HepG2 (cell line): Measurements from ENCODE around the gene SYT1. TPM values are rescaled to one million over a fixed set of nuclear protein-coding genes. Genes with fewer than 3 reads are reported as not detected.

Source experiments
- ATAC-seq: fragments of 200-7000 bp; cut with Tn5 transposase; 3 replicates; pipeline ENCODE4 v1.9.1; 2020; ENCODE audit warnings: mild to moderate bottlenecking, moderate library complexity
- BruUV-seq: library from RNA; stranded (reverse); fragments of 400-500 nt; replicated peaks from 2 replicates; lab custom pipeline; 2021; lab: Mats Ljungman, UMichigan
- CTCF ChIA-PET: fragments of 300-600 bp; formaldehyde crosslinking; extraction: SDS; loops from one replicate; lab custom pipeline; 2021; ENCODE audit warnings: low total read pairs, inconsistent platforms, low intra/inter-chr PET ratio; lab: Yijun Ruan, JAX
- POLR2A ChIA-PET: fragments of 350-600 bp; sonication (Branson Sonifier 250); formaldehyde crosslinking; loops from one replicate; lab custom pipeline; 2020; ENCODE audit warnings: antibody characterized with exemption, inconsistent platforms; lab: Yijun Ruan, JAX
- DNase-seq: peaks from one replicate; pipeline ENCODE4 v3.0.0-alpha.2; 2015; ENCODE audit warnings: low spot score
- FAIRE-seq: peaks from 3 replicates; lab custom pipeline; 2011; peaks lifted over from hg19 to GRCh38; lab: Jason Lieb, UNC
- H2AFZ ChIP-seq: one replicate; pipeline ENCODE4 v1.6.1; 2011; ENCODE audit warnings: low read length, inconsistent platforms
- H3K27ac ChIP-seq: fragments of 300-600 bp; 3 replicates; pipeline ENCODE4 v1.8.0; 2011; ENCODE audit warnings: mixed run types, mild to moderate bottlenecking, mixed read lengths, low read length, inconsistent platforms; ENCODE audit not compliant: insufficient read depth; ENCODE audit errors: extremely low read length
- H3K27me3 ChIP-seq, 2 experiments: fragments of 200-600 bp in 1 of 2; 2 replicates in 1 of 2; 3 replicates in 1 of 2; pipeline versions ENCODE4 v1.6.0 to v1.8.0; 2011; ENCODE audit warnings: low read length in 2 of 2, mild to moderate bottlenecking in 2 of 2, moderate library complexity in 2 of 2, inconsistent platforms in 1 of 2; ENCODE audit not compliant: insufficient read depth in 2 of 2, control insufficient read depth in 1 of 2
- H3K36me3 ChIP-seq, 2 experiments: fragments of 200-600 bp in 1 of 2; replicated peaks in 1 of 2; 2 replicates in 1 of 2; 3 replicates in 1 of 2; pipeline versions ENCODE4 v1.5.1 to v1.8.0; 2011; ENCODE audit warnings: low read length in 2 of 2, inconsistent platforms in 1 of 2; ENCODE audit not compliant: insufficient read depth in 2 of 2, control insufficient read depth in 1 of 2
- H3K4me1 ChIP-seq: 2 replicates; pipeline ENCODE4 v1.5.1; 2012; ENCODE audit warnings: low read length, inconsistent platforms; ENCODE audit not compliant: insufficient read depth
- H3K4me2 ChIP-seq: 2 replicates; pipeline ENCODE4 v1.6.0; 2011; ENCODE audit warnings: low read depth, low read length, inconsistent platforms
- H3K4me3 ChIP-seq, 3 experiments: fragments of 200-600 bp in 1 of 3; sonication (generic), shearing (Covaris generic) in 1 of 3; replicated peaks in 1 of 3; 2 replicates each; pipeline ENCODE4 v1.5.1; 2011 to 2016; ENCODE audit warnings: low read length in 3 of 3, inconsistent platforms in 2 of 3, low read depth in 2 of 3, mild to moderate bottlenecking in 2 of 3, control low read depth in 1 of 3, mixed read lengths in 1 of 3; ENCODE audit not compliant: insufficient read depth in 1 of 3
- H3K79me2 ChIP-seq: one replicate; pipeline ENCODE4 v1.6.1; 2011; ENCODE audit warnings: low read length, inconsistent platforms; ENCODE audit not compliant: insufficient read depth
- H3K9ac ChIP-seq: 2 replicates; pipeline ENCODE4 v1.6.0; 2011; ENCODE audit warnings: mild to moderate bottlenecking, low read depth, low read length, inconsistent platforms; ENCODE audit not compliant: insufficient read depth
- H3K9me3 ChIP-seq: 2 replicates; pipeline ENCODE4 v1.5.1; 2012; ENCODE audit warnings: mild to moderate bottlenecking, low read length
- H4K20me1 ChIP-seq: 2 replicates; pipeline ENCODE4 v1.6.0; 2011; ENCODE audit warnings: inconsistent platforms, mild to moderate bottlenecking, low read length, moderate library complexity; ENCODE audit not compliant: insufficient read depth
- CBX5 ChIP-seq: sonication (generic); formaldehyde crosslinking; IDR thresholded peaks from 2 replicates; pipeline ENCODE4 v1.4.0; 2020; ENCODE audit warnings: missing genetic modification reagents, borderline replicate concordance
- EED ChIP-seq: sonication (generic); formaldehyde crosslinking; IDR thresholded peaks from 2 replicates; pipeline ENCODE4 v1.5.0; 2020; ENCODE audit warnings: mild to moderate bottlenecking, missing genetic modification reagents
- FLYWCH1 ChIP-seq: sonication (generic); formaldehyde crosslinking; IDR thresholded peaks from 2 replicates; pipeline ENCODE4 v1.8.1; 2023; ENCODE audit warnings: mild to moderate bottlenecking, missing genetic modification reagents
- FOXA1 ChIP-seq, 2 experiments: fragments of 450-650 bp in 1 of 2; sonication (generic) in 1 of 2; formaldehyde crosslinking in 1 of 2; IDR thresholded peaks; 2 replicates each; pipeline versions ENCODE4 v1.4.0 to v1.6.1; 2016 to 2020; ENCODE audit warnings: missing genetic modification reagents in 1 of 2
- GATAD2A ChIP-seq: IDR thresholded peaks from 2 replicates; pipeline ENCODE4 v1.6.1; 2016
- HNF4G ChIP-seq, 2 experiments: sonication (generic) in 1 of 2; formaldehyde crosslinking in 1 of 2; IDR thresholded peaks; 2 replicates each; pipeline versions ENCODE4 v1.4.0 to v1.6.1; 2011 to 2020; ENCODE audit warnings: borderline replicate concordance in 2 of 2, low read depth in 2 of 2, mild to moderate bottlenecking in 2 of 2, low read length in 1 of 2, missing genetic modification reagents in 1 of 2, moderate library complexity in 1 of 2
- HOXA7 ChIP-seq: sonication (generic); formaldehyde crosslinking; IDR thresholded peaks from 2 replicates; pipeline ENCODE4 v1.8.1; 2022; ENCODE audit warnings: mild to moderate bottlenecking, missing genetic modification reagents, moderate library complexity
- ISX ChIP-seq: sonication (generic); formaldehyde crosslinking; conservative IDR thresholded peaks from 2 replicates; pipeline ENCODE4 v1.5.0; 2020; ENCODE audit warnings: missing genetic modification reagents
- NONO ChIP-seq, 2 experiments: fragments of 450-650 bp in 1 of 2; sonication (generic) in 1 of 2; formaldehyde crosslinking in 1 of 2; IDR thresholded peaks in 1 of 2; conservative IDR thresholded peaks in 1 of 2; 2 replicates each; pipeline versions ENCODE4 v1.6.1 to v1.8.0; 2017 to 2022; ENCODE audit warnings: mild to moderate bottlenecking in 1 of 2, missing genetic modification reagents in 1 of 2, moderate library complexity in 1 of 2
- POLR2AphosphoS5 ChIP-seq: IDR thresholded peaks from 2 replicates; pipeline ENCODE4 v1.6.1; 2012; ENCODE audit warnings: low read depth, low read length
- TARDBP ChIP-seq: sonication (generic); formaldehyde crosslinking; IDR thresholded peaks from 2 replicates; pipeline ENCODE4 v1.8.0; 2022; ENCODE audit warnings: mild to moderate bottlenecking, missing genetic modification reagents
- ZNF251 ChIP-seq: sonication (generic); formaldehyde crosslinking; IDR thresholded peaks from 2 replicates; pipeline ENCODE4 v1.9.0; 2021; ENCODE audit warnings: mild to moderate bottlenecking, missing genetic modification reagents
- ZNF264 ChIP-seq: sonication (generic); formaldehyde crosslinking; IDR thresholded peaks from 2 replicates; pipeline ENCODE4 v1.4.0; 2020; ENCODE audit warnings: missing genetic modification reagents
- ZNF678 ChIP-seq: sonication (generic); formaldehyde crosslinking; IDR thresholded peaks from 2 replicates; pipeline ENCODE4 v1.4.0; 2020; ENCODE audit warnings: mild to moderate bottlenecking, missing genetic modification reagents
- ZNF816 ChIP-seq: sonication (generic); formaldehyde crosslinking; IDR thresholded peaks from 2 replicates; pipeline ENCODE4 v1.8.0; 2022; ENCODE audit warnings: missing genetic modification reagents, mild to moderate bottlenecking, borderline replicate concordance
- ZNF839 ChIP-seq: sonication (generic); formaldehyde crosslinking; IDR thresholded peaks from 2 replicates; pipeline ENCODE4 v1.4.0; 2020; ENCODE audit warnings: missing genetic modification reagents, mild to moderate bottlenecking, borderline replicate concordance
- ZNF879 ChIP-seq: sonication (generic); formaldehyde crosslinking; IDR thresholded peaks from 2 replicates; pipeline ENCODE4 v1.8.1; 2023; ENCODE audit warnings: missing genetic modification reagents
- WGBS: methylation state at CpG from one replicate; pipeline ENCODE4 v1.1.6; 2017; ENCODE audit warnings: low lambda C conversion rate; 5-methylcytosine and 5-hydroxymethylcytosine counted together
- in situ Hi-C: cut with HindIII; loops from 2 replicates; pipeline ENCODE4 v1.10.0; 2017; ENCODE audit warnings: low pct_unique_long_range_greater_than_20kb; ENCODE audit not compliant: extremely low pct_ligation_motif_present
- intact Hi-C: fragments of 100-400 bp; cut with micrococcal nuclease; formaldehyde crosslinking; loops from one replicate; pipeline ENCODE4 v1.10.0; 2022; ENCODE audit not compliant: unreplicated experiment
- polyA plus RNA-seq, 8 experiments: library from polyadenylated mRNA; depleted of rRNA in 3 of 8; stranded (reverse) in 7 of 8; unstranded in 1 of 8; fragments of >200 nt; fragmentation: Illumina TruSeq in 4 of 8; extraction: Trizol in 4 of 8; gene quantifications; 2 replicates each; pipeline versions ENCODE4 v1.2.1 to v1.2.3, GENCODE V29; 2011 to 2016; ENCODE audit warnings: low read depth in 4 of 8, missing spikeins in 1 of 8, mixed read lengths in 1 of 8; ENCODE audit not compliant: insufficient read depth in 1 of 8
- total RNA-seq, 5 experiments: library from RNA; depleted of rRNA; stranded (reverse); fragments of >200 nt; fragmentation: Illumina TruSeq; extraction: Trizol; gene quantifications; 2 replicates each; pipeline ENCODE4 v1.2.3, GENCODE V29; 2016; ENCODE audit warnings: low read depth in 1 of 5
- TF ChIP-seq, protein P1 (sequence below): IDR thresholded peaks from 2 replicates; pipeline ENCODE4 v1.6.1; 2016; ENCODE audit warnings: low read depth, missing genetic modification reagents, missing compliant biosample characterization

SYT1 gene
- total and polyA plus RNA-seq, 2 of the 13 experiments (the other 11 are each of a cell fraction or from before 2014, with no cell fraction given): not detected

GRCh38 chr12:79168687-79169086, 304.1 kb downstream of the SYT1 start:
- H2AFZ ChIP-seq: no peak overlapping the region
- no peak overlapping the region for H3K4me2 ChIP-seq
- H3K27me3 ChIP-seq: no peaks in the 10 kb centered on the region
- FAIRE-seq (no peak), ATAC-seq (no peak), DNase-seq (no peak)
- ChIA-PET CTCF (no interaction called here), POLR2A (no interaction called here)
- no peak for TF ChIP-seq GATAD2A
- no peak for TF ChIP-seq ZNF264 (CRISPR knock-in tag)
- TF ChIP-seq TARDBP (CRISPR knock-in tag): no peak
- TF ChIP-seq HOXA7 (CRISPR knock-in tag): no peak
- TF ChIP-seq ZNF251 (CRISPR knock-in tag): no peak
- TF ChIP-seq FOXA1 (IDR thresholded peaks at IDR 0.05): no peak
- no peak for TF ChIP-seq FOXA1 (CRISPR knock-in tag; IDR thresholded peaks at IDR 0.05)
- no peak for TF ChIP-seq ZNF678 (CRISPR knock-in tag)
- no peak for TF ChIP-seq HNF4G (IDR thresholded peaks at IDR 0.05; ENCODE audit: borderline replicate concordance, low read depth, low read length)
- no peak for TF ChIP-seq HNF4G (CRISPR knock-in tag; IDR thresholded peaks at IDR 0.05; ENCODE audit: borderline replicate concordance, low read depth)
- TF ChIP-seq NONO (IDR thresholded peaks at IDR 0.05): no peak
- TF ChIP-seq NONO (CRISPR knock-in tag; conservative IDR thresholded peaks at IDR 0.05): no peak
- TF ChIP-seq ZNF816 (CRISPR knock-in tag): no peak
- TF ChIP-seq EED (CRISPR knock-in tag): no peak
- no peak for TF ChIP-seq ZNF839 (CRISPR knock-in tag)
- TF ChIP-seq POLR2AphosphoS5: no peak
- TF ChIP-seq FLYWCH1: no peak
- no peak for TF ChIP-seq CBX5 (CRISPR knock-in tag)
- no peak for TF ChIP-seq ZNF879
- TF ChIP-seq, protein P1, sequence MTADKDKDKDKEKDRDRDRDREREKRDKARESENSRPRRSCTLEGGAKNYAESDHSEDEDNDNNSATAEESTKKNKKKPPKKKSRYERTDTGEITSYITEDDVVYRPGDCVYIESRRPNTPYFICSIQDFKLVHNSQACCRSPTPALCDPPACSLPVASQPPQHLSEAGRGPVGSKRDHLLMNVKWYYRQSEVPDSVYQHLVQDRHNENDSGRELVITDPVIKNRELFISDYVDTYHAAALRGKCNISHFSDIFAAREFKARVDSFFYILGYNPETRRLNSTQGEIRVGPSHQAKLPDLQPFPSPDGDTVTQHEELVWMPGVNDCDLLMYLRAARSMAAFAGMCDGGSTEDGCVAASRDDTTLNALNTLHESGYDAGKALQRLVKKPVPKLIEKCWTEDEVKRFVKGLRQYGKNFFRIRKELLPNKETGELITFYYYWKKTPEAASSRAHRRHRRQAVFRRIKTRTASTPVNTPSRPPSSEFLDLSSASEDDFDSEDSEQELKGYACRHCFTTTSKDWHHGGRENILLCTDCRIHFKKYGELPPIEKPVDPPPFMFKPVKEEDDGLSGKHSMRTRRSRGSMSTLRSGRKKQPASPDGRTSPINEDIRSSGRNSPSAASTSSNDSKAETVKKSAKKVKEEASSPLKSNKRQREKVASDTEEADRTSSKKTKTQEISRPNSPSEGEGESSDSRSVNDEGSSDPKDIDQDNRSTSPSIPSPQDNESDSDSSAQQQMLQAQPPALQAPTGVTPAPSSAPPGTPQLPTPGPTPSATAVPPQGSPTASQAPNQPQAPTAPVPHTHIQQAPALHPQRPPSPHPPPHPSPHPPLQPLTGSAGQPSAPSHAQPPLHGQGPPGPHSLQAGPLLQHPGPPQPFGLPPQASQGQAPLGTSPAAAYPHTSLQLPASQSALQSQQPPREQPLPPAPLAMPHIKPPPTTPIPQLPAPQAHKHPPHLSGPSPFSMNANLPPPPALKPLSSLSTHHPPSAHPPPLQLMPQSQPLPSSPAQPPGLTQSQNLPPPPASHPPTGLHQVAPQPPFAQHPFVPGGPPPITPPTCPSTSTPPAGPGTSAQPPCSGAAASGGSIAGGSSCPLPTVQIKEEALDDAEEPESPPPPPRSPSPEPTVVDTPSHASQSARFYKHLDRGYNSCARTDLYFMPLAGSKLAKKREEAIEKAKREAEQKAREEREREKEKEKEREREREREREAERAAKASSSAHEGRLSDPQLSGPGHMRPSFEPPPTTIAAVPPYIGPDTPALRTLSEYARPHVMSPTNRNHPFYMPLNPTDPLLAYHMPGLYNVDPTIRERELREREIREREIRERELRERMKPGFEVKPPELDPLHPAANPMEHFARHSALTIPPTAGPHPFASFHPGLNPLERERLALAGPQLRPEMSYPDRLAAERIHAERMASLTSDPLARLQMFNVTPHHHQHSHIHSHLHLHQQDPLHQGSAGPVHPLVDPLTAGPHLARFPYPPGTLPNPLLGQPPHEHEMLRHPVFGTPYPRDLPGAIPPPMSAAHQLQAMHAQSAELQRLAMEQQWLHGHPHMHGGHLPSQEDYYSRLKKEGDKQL: no peak
- no peak for TF ChIP-seq ISX (CRISPR knock-in tag)
- no peaks in the 10 kb centered on the region for H3K9me3 ChIP-seq
- BruUV-seq: no TSS peak
- no peak overlapping the region for H3K27ac ChIP-seq
- no peaks in the 10 kb centered on the region for H4K20me1 ChIP-seq
- WGBS: 0% methylated on average over 2 of the region's 2 CpGs
- no peak overlapping the region for H3K9ac ChIP-seq
- no peaks in the 10 kb centered on the region for H3K36me3 ChIP-seq
- no peak overlapping the region for H3K4me3 ChIP-seq
- H3K4me1 ChIP-seq: no peaks in the 10 kb centered on the region
- H3K79me2 ChIP-seq: no peaks in the 10 kb centered on the region
- in situ Hi-C loops: no loop called here
- intact Hi-C loops: no loop called here
